Coronary artery (tissue), 2 donors: Measurements from ENCODE around the gene NPNT.

ENCODE experiments used
- DNase-seq: peaks from one replicate; pipeline ENCODE4 v3.0.0-alpha.2; 2017; ENCODE audit warnings: low spot score
- H3K27ac ChIP-seq, 2 donors: fragments of 200-600 bp; sonication (generic); one replicate each; pipeline ENCODE4 v1.5.1; 2016 to 2019
- H3K4me3 ChIP-seq: fragments of 200-600 bp; sonication (generic); 2 replicates; pipeline ENCODE4 v1.5.1; 2016; ENCODE audit warnings: mild to moderate bottlenecking, moderate library complexity
- CTCF ChIP-seq: fragments of 200-600 bp; sonication (generic); IDR thresholded peaks from one replicate; pipeline ENCODE4 v1.5.1; 2019; ENCODE audit warnings: antibody characterized with exemption

Gene NPNT

DNA sequence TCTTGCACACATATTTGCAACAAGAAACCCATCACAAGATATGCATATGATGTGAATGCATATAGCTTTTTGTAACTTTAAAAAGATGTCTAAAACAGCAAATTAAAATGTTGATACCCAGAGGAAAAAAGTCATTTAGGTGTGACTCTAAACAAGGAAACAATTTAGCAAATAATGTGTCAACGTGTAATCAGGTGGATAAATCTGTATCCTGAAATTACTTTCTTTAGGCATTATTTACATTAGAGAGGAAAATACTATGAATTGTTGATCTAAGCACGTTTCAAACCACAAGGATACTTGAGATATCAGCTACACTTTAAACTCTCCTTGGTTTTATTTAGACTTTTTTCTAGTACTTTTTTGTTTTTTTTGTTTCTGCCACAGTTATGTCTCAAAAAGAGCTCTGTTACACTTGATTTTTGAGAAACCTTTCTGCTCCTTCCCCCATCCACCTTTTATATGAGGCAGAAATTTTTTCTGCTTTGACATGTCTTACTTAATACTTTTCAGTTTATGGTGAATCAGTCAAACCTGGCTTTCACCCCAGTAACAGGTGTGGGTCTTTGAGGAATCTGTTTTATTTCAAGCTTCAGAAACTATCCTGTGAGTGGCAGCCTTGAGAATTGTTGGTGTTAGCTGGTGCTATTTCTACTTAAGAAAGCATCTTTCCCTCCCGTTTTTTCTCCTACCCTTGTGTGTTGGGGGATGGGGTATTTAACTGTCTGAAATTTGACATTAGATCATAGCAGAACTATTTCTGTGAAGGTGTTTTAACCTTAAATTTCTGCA, 1.9 kb downstream of the NPNT start:
- TF ChIP-seq CTCF: no peak
- DNase-seq: no peak
- H3K4me3 ChIP-seq: peak overlapping the region; percentile 83
- H3K27ac ChIP-seq: peak overlapping the region; percentile 35 to 82

GRCh38 chr4:105900541-105900940, 5.3 kb downstream of the NPNT start:
- TF ChIP-seq CTCF: no peak
- H3K27ac ChIP-seq: peak overlapping the region in 1 of 2 donors; percentile 42
- no peak overlapping the region for H3K4me3 ChIP-seq
- no peak for DNase-seq

DNA sequence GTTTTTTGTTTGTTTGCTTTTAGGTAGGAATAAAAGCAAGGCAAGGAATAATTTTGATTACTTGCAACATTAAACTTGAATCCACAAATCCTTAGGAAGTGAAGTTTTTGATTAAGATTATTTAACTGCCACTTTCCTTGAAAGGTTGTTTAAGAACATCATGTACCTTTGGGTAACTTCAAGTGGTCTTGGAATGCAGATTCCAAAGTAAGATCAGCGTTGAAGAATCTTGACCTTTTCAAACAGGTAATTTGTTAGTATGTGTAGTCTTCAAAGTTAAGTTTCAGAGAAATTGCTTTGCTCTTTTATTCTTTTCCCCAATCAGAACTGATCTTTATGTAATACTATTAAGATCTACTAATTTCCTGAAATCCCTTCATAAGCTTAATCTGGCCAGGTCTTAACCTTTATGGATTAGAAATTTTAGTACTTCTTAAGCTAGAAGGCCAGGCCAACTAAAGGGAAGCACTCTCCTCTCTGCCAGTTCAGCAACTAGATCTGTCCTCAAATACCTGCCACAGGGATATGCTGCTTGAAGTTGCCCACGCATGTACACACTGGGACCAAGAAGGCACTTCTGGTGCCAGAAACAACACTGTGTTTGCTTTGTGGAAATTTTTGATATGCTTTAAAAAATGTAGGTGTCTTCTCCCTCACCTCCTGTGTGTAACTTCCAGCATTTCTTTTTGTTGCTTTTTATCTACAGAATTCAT, 7.4 kb downstream of the NPNT start:
- no peak for TF ChIP-seq CTCF
- Histone ChIP-seq H3K27ac (no peak overlapping the region), H3K4me3 (no peak overlapping the region)
- no peak for DNase-seq

GRCh38 chr4:105909787-105910281, 14.6 kb downstream of the NPNT start:
- no peak for TF ChIP-seq CTCF
- no peak overlapping the region for H3K4me3 ChIP-seq
- no peak overlapping the region for H3K27ac ChIP-seq
- no peak for DNase-seq

DNA sequence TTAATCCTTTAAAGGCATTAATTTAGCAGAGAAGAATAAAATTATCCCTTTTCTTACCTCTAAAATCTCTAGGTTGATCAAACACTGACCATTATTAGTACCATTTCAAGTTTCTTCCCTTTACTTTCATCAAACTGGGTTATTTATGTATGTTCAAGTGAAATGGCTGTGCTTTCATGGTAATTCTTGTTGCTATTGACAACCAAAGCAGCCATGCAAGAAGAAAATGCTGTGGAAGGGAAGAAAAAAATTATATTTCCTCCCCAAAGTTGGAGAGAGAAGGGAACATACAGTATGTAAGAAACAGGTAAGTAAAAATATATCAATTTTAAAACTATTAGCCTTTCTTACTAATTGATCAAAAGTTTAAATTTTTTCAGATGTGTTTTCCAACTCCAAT, 16.2 kb downstream of the NPNT start:
- no peak overlapping the region for H3K4me3 ChIP-seq
- peak overlapping the region; percentile 29 to 67 for H3K27ac ChIP-seq
- no peak for TF ChIP-seq CTCF
- no peak for DNase-seq

DNA sequence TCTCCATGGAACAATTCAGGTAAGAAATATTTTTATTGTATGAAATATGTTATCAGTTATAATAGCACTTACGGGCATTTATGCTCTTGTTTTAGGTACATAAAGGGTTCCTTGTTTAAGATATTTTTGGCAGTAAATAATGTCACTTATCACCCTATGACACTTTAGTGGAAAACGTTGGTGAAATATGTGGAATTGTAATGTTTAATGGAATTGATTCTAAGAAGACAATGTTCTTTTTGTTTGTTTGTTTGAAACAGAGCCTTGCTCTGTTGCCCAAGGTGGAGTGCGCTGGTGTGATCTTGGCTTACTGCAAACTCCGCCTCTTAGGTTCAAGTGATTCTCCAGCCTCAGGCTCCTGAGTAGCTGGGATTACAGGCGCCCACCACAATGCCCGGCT, 17.4 kb downstream of the NPNT start:
- Histone ChIP-seq H3K4me3 (peak overlapping the region; percentile 39), H3K27ac (peak overlapping the region; percentile 26 to 67)
- TF ChIP-seq CTCF: no peak
- no peak for DNase-seq
